Measurements from ENCODE around the gene FIZ1. TPM values are rescaled to one million over a fixed set of nuclear protein-coding genes. Genes with fewer than 3 reads are reported as not detected.

Gene FIZ1
- total RNA-seq, 1 donor from 2014 or later: 13.0 TPM

DNA sequence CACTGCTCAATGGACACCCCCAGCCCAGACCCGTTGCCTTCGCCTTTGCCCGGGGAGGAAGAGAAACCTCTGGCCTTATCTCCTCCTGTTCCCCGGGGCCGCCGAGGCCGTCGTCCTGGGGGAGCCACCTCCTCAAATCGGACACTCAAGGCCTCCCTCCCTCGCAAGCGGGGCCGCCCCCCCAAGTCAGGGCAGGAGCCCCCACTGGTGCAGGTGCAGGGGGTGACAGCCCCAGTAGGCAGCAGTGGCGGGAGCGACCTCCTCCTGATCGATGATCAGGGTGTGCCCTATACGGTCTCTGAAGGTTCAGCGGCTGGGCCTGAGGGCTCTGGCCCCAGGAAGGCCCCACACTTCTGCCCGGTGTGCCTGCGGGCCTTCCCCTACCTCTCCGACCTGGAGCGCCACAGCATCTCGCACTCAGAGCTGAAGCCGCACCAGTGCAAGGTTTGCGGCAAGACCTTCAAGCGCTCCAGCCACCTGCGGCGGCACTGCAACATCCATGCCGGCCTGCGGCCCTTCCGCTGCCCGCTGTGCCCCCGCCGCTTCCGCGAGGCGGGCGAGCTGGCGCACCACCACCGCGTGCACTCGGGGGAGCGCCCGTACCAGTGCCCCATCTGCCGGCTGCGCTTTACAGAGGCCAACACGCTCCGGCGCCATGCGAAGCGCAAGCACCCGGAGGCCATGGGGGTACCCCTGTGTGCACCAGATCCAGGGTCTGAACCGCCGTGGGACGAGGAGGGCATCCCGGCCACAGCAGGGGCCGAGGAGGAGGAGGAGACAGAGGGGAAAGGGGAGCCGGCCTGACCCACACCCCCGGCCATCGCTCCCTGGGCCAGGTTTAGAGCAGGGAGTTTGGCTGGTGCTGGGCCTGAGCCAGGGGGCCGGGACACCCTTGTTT is 3.0 kb upstream of the FIZ1 start:
- intact Hi-C loops (cut with DNase I): no loop called here
- no peak for ATAC-seq (ENCODE audit: poor library complexity)
- DNase-seq: peak; percentile 53

DNA sequence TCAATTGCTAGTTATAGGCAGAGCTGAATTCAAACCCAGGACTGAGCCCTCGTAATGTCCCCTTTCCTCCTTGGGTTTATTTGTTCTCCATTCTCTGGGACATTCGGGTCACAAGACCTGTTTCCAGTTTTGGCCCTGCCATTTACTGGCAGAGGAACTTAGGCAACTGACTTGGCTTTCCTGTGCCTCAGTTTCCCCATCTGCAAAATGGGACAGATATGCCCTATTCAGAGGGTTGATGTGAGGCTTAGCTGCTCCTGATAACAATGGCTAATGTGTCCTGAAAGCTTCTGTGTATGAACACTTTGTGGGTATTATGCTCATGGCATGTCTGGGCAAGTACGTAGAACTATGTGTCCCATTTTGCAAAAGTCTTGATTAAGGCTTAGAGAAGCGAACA is 1.8 kb upstream of the FIZ1 start:
- intact Hi-C loops (cut with DNase I): no loop called here
- DNase-seq (no peak), ATAC-seq (ENCODE audit: poor library complexity) (no peak)

DNA sequence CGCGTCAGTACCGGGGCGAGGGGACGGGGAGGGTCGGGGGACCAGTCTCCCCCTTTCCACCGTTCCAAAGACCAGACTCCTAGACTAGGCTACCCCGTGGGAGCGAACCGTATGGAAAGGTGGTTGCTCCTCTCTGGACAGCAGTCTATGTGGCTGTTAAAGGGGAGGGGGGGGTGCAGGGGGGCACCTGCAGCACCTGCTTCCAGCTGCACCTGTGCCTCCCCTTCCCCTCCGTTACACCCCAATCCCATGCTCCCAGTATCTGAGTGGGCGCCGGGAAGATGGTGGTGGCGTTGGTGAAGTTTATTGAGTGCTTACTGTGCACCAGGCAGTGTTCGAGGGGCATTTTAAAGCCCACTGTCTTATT is 1.3 kb upstream of the FIZ1 start:
- DNase-seq: no peak
- no peak for ATAC-seq (ENCODE audit: poor library complexity)
- intact Hi-C loops (cut with DNase I): no loop called here

DNA sequence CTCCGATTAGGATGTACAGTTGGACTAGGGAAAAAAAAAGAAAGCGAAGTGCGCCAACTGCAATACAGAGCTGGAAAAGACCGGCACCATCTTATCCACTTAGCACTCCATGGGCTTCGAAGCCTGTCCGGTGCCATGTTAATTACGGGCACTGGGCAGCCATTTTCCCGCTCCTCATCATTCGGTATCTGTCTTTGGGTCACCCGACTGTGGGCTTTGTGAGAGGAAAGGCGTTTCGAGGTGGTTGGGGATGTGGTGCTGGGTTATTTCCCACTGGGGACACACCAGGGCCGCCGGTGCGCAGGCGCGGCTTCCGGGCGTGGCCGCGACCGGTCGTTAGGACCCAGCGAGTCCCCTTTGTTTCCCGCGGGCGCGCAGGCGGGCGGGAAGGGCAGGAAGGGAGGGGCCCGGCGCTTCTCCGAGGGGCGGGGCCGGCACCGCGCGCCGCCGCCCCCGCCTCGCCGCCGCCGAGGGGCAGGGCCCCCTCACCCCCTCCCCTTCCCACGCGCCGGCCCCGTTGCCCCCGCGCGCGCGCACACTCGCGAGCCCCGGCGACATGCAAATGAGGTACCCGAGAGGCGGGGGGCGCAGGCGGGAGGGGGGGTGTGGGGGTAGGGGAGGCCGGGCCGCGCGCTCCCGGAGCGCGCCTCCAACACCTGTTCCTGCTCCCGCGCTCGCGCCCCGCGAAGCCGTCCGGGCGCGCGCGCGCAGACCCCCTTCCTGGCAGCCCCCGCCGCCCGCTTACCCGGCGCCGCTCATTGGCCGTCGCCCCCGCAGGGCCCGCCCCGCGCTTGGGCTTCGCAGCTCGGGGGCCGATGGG is 735 bp upstream of the FIZ1 start, which contains the start of gene ZNF524:
ZNF524 (plus strand) TSS at position 447 of the 820 bp plus-strand sequence. CDS start 1,825 bp downstream, outside the sequence.
- intact Hi-C loops (cut with DNase I): no loop called here
- DNase-seq (peak; percentile 89), ATAC-seq (ENCODE audit: poor library complexity) (peak; percentile 73)

DNA sequence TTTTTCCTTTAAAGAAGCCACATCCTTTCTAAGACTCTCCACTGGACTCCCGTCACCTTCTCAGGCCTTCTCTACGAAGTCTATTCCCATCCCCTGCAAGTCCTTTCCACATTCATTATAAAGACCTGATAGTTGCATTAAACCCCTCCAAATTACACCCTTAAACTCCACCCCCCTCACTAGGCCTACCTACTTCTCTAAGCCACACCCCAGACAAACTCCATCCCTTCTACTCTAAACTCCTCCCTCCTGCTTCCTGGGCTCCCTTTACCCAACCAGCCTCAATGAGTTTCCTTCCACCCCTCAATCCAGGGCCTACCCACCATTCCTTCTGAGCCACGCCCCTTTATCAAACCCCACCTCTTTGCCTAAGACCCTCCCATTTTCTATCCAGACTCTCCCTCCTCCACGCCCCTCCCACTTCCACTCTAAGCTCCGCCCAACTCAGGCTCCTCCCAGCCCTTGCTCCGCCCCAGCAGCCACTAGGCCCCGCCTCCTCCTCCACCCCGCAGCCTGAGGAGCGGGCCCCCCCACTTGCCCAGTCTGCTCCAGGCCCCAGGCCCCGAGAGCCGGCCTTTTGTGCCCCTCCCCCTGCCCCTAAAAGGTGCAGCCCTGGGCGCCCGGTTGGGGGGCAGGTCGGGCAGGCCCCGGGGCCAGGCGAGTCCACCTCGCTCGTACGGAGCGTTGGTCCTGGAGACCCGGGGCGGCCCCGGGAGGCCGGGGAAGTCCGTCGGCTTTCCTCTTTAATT is 424 bp downstream of the FIZ1 start:
- intact Hi-C loops (cut with DNase I): no loop called here

DNA sequence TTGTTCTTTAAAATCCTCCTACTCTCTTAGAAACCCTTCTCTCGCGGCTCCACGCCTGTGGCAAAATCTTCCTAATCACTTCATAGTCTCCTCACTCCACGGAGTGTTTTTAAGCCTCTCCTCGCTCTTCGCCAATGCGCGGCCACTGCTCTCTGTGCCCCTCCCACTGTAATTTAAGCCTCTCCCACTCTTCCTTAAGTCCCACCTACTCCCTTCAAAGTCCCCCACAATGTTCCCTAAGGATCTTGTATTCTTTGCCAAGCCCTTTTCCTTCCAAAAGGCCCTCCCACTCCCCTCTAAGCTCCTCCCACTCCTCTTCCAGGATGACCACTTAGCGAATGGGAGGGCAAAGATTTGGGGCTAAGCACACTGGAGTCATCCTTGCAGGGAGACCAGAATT is 1.3 kb downstream of the FIZ1 start:
- no peak for DNase-seq
- intact Hi-C loops (cut with DNase I): no loop called here
- ATAC-seq (ENCODE audit: poor library complexity): no peak

More for the DNA sequence above, 424 bp downstream of the FIZ1 start:
- DNase-seq (peak; percentile 93), ATAC-seq (ENCODE audit: poor library complexity) (peak; percentile 79)

DNA sequence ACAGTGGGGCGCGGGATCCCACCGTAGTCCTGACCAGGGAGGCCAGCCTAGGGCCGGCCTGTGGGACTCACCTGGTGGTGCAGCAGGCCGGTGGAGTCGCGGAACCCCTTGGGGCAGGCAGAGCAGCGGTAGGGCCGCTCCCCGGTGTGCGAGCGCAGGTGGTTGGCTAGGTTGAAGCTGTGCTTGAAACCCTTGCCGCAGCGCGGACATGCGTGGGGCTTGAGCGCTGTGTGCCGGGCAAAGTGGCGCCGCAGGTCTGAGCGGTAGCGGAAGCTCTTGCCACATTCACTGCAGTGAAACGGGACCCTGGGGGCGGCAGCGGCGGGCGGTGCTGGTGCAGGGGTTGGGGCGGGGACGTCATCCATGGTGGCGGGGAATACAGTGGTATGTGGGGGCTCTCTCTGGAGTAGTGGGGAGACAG is 1.8 kb downstream of the FIZ1 start:
- ATAC-seq (ENCODE audit: poor library complexity): no peak
- intact Hi-C loops (cut with DNase I): no loop called here
- no peak for DNase-seq

DNA sequence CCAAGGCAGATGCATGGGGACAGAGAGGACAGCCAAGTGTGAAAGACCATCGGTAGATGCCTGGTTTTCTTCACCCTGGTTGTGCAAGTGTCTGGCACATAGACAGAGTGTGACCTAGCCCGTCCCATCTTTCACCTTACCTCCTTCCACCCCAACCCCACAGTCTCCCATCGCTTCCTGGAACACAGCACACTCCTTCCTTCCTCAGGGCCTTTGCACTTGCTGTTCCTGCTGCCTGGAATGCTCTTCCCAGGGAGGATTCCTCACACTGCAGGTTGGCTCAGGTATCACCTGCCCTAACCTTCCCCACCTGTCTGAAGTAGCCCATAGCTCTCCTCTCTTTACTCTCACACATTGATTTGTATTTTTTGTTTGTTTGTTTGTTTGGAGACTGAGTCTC is 3.0 kb downstream of the FIZ1 start:
- intact Hi-C loops (cut with DNase I): no loop called here
- no peak for DNase-seq
- no peak for ATAC-seq (ENCODE audit: poor library complexity)

DNA sequence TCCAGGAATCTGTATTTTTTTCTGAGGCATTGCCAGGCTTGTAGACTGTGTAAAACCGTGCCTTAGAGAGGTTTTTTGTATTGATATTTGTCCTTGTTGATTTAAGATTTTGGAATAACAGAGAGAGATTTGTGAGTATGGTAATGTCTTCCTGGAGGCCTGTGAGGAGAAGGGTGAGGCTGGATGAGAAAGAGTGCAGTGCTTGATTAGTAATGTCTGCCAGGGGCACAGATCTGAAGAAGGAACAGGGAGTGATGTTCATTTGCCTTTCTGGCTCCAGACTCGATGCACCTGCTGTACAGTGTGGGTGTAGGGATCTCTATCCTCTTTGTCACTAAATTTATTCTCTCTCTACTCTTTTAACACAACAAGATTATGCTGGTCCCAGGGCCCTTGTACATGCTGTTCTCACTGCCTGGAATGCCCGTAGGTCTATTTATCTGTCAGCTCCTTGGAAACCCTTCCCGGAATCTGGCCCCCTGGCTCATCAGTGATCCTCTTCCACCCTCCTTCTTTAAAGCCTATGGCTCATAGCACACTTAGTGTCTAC is 4.2 kb downstream of the FIZ1 start:
- intact Hi-C loops (cut with DNase I): no loop called here
- DNase-seq (peak; percentile 2), ATAC-seq (ENCODE audit: poor library complexity) (no peak)

DNA sequence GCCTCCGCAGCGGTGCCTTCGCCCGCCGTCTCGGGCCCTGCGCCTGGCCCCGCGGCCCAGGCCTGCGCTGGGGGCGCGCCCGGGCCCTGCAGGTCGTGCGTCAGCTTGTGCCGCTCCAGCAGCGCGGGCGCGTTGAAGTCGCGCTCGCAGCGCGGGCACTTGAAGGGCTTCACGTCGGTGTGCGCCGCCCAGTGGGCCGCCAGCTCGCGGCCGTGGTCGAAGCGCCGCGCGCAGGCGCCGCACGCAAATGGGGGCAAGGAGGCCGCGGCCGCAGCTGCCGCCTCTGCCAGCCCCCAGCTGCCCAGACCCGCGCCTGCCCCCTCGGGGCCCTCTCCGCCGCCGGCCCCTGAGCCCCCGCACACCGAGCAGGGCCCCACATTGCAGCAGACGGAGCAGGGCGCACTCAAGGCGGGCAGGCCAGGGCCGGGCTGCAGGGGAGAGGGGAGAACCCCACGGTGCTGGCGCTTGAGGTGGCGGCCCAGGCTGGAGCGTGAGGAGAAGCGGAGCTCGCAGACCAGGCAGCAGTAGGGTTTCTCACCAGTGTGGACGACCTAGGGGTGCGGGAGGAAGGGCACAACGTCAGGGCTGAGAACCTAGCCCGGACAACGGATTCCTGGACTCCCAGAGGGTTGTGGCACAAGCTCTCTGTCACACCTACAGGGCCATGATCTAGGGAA is 6.1 kb downstream of the FIZ1 start:
- intact Hi-C loops (cut with DNase I): no loop called here
- DNase-seq: no peak
- no peak for ATAC-seq (ENCODE audit: poor library complexity)

DNA sequence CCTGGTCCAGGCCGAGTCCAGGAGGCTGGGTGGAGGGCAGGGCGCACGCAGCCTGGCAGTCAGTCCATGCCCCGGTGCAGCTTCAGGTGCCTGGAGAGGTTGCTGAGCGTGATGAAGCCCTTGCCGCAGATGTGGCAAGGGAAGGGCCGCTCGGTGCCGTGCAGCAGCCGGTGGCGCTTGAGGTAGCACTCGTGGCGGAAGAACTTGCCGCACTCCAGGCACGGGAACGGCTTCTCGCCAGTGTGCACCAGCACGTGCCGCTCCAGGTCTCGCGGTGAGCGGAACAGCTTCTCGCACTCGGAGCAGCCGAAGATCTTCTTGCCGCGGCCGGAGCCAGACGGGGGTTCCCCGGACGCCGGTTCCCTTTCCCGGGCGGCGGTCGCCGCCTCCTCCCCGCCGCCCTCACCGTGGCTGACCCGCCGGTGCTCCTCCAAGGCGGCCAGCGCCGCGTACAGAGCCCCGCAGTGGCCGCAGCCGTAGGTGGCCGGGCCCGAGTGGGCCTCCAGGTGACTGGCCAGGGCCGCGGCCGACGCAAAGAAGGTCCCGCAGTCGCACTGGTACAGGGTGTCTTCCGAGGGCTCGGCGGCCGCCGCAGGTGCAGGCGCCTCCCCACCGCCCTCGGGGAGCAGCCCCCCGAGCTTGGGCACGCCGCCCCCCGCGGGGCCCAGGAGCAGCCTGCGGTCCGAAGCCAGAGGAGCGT is 6.8 kb downstream of the FIZ1 start:
- no peak for ATAC-seq (ENCODE audit: poor library complexity)
- intact Hi-C loops (cut with DNase I): no loop called here
- no peak for DNase-seq

DNA sequence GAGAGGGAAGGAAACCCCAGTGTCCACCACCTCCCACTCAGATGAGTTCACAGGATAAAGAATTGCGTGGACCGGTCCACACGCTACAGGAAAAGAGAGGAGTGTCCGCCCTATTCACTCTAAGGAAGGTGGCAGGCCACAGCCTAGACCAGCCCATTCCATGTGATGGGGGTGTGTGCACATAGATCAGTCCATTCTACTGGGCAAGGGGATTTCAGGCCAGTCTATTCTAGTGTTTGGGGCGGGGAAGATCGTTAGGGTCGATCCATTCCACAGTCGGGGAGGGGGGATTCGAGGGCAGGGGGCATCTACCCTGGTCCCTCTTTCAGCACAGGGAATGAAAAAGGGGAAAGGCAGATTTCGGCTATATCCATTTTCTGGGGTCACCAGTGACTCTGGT is 7.8 kb downstream of the FIZ1 start:
- ATAC-seq (ENCODE audit: poor library complexity) (no peak), DNase-seq (no peak)
- intact Hi-C loops (cut with DNase I): no loop called here

DNA sequence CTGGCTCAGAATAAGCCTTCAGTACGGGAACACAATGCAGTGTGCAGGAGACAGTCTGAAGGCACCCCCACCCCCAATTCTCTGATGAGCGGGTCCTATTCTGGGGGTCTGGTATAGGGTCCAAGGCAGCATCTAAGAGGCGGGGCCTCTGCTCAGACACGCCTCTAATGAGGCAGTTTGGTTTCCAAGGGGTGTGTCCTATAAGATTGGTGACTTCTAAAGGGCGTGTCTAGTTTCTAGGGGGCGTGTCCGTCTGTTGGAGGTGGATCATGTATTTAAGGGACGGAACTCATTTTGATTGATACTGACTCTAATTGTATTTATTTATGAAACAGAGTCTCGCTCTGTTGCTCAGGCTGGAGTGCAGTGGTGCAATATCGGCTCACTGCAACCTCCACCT is 8.7 kb downstream of the FIZ1 start:
- intact Hi-C loops (cut with DNase I): no loop called here
- ATAC-seq (ENCODE audit: poor library complexity) (no peak), DNase-seq (no peak)

DNA sequence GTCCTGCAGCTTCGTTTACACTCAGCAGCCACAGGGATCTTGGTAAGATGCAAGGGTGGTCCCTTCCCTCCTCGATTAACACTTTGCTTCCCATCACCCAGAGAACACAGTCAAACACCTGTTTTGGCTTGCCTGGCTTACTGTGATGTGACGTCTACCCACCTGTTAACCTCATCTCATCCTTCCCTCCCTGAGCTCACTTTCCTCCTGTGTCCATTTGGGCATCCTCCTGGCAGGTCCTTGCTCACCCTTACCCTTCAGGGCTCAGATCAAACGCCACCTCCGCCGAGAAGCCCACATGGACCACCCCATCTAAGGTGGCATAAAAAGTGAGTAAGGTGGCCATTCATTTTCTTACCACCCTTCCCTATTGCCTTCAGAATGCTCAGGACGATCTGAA is 9.2 kb downstream of the FIZ1 start:
- intact Hi-C loops (cut with DNase I): no loop called here
- DNase-seq (peak; percentile 3), ATAC-seq (ENCODE audit: poor library complexity) (no peak)

DNA sequence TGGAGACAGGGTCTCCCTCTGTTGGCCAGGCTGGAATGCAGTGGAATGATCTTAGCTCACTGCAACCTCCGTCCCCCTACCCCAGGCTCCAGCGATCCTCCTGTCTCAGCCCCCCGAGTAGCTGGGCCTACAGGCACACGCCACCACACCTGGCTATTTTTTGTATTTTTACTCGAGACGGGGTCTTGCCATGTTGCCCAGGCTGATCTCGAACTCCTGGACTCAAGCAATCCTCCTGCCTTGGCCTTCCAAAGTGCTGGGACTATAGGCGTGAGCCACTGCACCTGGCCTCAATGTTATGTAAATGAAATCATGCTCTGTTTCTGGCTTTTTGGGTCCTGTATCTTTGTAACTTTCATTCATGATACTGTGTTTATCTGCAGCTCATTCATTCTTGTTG is 10.6 kb downstream of the FIZ1 start:
- peak; percentile 2 for DNase-seq
- intact Hi-C loops (cut with DNase I): no loop called here
- ATAC-seq (ENCODE audit: poor library complexity): no peak

DNA sequence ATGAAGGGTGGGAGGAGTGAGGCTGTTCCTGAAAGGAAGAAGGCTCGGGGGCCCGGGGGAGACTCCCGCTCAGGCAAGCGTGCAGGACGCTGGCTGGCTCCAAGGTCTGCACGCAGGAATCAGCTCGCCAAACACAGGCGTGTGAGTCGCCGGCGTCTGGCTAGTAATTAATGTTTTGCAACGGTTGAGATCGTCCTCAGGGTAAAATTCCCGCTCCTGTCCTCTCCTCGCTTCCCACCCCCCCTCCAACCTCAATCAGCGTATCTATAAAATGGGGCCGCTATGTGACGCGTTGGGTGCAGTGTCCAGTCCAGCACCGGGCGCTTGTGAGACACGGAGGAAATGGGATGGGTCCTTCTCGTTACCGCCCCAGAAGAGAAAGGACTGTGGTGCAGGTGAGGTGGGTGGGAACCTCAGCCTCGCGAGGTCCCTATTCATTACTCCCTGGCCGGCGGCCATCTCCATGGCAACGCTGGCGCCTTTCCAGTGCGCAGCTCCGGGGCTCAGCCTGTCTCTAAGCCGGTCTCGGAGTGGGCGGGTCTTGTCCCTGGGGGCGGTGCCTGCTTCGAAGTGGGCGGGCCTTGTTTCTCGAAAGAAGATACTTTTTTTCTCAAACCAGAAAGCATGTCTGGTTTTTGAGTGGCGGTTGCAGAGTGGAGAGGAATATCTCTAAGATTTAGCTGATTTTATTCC is 12.2 kb downstream of the FIZ1 start:
- intact Hi-C loops (cut with DNase I): no loop called here
- ATAC-seq (ENCODE audit: poor library complexity) (peak; percentile 93), DNase-seq (peak; percentile 97)

DNA sequence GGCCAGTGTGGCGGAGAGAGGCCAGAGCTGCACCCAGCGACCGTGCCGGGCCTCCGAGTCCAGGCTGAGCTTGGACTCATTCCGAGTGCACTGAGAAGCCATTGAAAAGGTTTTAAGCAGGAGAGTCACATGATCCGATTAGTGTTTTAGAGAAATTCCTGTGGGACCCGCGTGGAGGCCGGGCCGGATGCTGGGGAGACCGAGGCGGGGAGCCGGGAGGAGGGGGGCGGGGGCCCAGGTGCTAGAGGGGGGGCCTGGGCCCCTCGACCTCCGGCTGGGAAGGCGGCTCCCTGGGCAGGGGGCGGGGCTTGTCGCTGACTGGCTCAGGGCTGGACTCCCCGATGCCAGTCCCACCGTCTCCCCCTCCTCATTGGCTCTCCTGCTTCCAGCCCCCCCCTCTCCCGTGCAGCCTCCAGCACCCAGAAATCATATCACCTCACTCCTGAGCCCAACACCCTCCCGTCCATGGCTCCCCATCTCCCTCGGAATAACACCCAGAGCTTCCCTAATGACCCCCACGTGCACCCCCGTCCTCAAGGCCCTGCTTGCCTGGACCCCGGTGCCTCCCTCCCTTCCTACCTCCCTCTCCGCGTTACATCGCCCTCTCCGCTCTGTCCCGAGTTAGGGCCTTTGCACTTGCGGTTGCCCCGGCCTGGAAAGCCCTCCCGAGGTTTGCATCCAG is 13.5 kb downstream of the FIZ1 start:
- ATAC-seq (ENCODE audit: poor library complexity) (peak; percentile 79), DNase-seq (peak; percentile 87)
- intact Hi-C loops (cut with DNase I): no loop called here
